ENCODE measurements around the gene TCF4.

Gene TCF4

GRCh38 chr18:55346961-55347740, 240.8 kb downstream of the TCF4 start:
- DNase-seq (ENCODE audit: low spot score), result no peak

DNA sequence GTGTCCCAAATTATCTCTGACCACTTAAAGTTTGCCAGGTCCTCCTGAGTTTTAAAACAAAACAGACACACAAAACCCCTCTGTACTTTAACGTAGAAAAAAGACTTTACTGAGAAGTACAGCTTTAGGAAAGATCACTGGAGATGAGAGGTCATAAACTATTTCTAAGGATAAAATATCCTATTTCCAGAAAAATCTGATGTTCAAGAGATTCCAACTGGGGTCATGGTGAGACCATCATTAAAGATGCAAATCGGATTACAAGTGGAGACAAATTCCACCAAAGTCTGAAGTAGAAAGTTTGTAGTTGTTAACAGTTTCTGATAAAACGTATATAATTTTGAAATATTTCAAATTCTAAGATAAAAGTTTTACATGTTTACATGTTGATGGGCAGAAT, 241.6 kb downstream of the TCF4 start:
- no peak for DNase-seq (ENCODE audit: low spot score)

- no peak for DNase-seq (ENCODE audit: low spot score)
Measured at GRCh38 chr18:55345103-55345950, 242.7 kb downstream of the TCF4 start.

- no peak for DNase-seq (ENCODE audit: low spot score)
Measured at GRCh38 chr18:55343396-55344073, 244.5 kb downstream of the TCF4 start.

- no peak for DNase-seq (ENCODE audit: low spot score)
Measured at GRCh38 chr18:55340998-55341397, 247.0 kb downstream of the TCF4 start.

GRCh38 chr18:55339990-55340389, 248.0 kb downstream of the TCF4 start:
- no peak for DNase-seq (ENCODE audit: low spot score)

DNA sequence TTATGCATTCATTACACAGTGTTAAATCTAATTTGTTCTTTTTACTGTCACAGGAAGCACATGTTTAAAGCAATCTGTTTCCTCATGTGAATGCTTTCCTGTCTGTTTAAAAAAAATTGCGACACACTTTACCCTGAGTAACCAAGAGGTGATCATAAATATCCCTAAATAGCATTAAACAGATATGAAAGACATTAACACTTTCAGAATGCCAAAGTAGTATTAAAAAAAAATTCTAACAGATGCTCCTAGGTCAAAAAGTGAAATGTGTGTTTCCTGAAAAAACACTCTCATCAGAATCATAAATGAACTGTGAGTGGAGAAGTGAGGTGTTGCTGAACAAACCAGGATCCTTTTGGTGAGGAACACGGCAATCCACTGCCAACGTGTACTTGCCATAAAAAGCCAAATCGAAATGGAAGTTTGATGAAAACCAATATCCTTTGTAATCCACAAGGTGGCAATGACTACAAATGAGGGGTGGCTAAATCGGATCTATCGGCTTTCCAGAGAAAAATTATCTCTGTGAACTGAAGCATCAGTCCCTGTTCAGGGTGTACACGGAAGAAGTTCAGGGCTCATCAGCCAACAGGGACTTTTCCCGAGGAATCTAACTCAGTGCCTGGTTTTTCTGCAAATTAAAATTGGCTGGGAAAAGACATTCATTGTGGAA, 248.9 kb downstream of the TCF4 start:
- DNase-seq (ENCODE audit: low spot score), result no peak

- DNase-seq (ENCODE audit: low spot score), result no peak
Measured at GRCh38 chr18:55337908-55338521, 250.0 kb downstream of the TCF4 start.

GRCh38 chr18:55337138-55337537, 250.9 kb downstream of the TCF4 start:
- DNase-seq (ENCODE audit: low spot score), result no peak

- DNase-seq (ENCODE audit: low spot score), result no peak
Measured at GRCh38 chr18:55336438-55337100, 251.4 kb downstream of the TCF4 start.

DNA sequence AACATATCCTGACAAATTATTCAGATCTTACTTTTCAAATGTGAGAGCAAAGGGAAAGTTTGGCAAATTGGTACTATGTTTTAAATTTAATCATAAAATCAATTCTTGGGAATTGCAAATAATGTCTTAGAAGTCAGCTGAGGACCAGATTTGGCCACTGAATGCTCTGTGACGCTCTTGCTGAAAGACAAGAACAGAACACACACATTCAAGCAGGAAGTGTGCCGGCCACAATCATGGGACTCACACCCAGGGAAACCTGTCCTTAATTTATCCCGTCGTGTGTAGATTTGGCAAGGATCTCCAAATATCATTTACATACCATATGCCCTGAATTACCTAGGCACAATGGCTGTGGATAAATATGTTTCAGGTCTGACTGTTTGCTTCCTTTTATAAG, 253.1 kb downstream of the TCF4 start:
- no peak for DNase-seq (ENCODE audit: low spot score)

DNA sequence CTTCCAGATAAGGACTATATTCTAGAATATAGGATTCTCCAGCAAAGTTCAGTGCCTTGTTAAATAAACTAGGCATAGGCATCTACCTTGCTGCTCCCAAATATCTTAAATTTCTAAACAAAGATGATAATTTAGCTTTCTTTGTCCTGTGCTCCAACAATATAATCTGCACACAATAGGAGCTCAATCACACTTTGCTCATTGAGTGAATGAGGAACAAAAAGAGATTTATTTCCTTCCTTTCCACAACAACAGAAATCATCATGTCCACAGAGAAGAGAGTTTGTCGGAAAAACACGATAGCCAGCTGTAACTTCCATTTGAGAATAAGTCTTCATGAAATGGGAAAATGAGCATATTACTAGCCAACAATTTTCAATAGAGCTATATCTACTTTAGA, 256.7 kb downstream of the TCF4 start:
- no peak for DNase-seq (ENCODE audit: low spot score)

DNA sequence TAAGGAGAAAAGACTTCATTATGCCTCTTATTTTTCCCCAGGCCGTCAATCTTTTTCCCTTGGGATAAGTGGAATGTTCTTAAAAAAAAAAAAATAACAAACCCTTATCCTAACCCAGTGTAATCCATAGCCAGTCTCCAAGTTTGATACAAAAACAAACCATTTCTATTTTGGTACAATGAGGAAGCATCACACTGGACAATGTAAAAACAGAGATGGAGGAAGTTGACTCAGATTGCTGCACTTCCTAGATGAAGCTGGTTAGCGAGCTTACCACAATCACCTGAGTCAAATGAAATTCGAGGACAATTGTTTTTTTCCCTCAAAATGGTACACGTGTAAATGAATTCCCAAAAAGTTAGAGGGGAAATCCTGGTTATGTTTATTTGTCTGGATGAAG, 259.7 kb downstream of the TCF4 start:
- no peak for DNase-seq (ENCODE audit: low spot score)

DNA sequence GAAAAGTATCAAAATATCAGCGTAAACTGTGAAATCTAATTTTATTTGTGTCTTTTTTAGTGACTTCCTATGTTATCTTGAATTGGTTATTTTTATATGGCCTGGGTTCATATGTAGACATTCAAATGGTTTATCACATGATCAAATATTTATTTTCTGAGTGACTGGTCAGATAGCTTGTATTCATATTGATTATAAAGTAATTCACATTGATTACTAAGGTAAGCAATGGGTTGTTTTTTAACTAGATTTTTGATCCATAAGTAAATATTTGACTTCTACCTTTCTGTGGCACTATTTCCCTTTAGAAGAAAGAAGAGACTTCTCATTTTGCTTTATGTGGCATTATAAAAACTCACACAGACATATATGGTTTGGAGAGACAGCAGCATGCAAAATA, 260.5 kb downstream of the TCF4 start:
- DNase-seq (ENCODE audit: low spot score), result no peak

GRCh38 chr18:55326134-55326533, 261.9 kb downstream of the TCF4 start:
- DNase-seq (ENCODE audit: low spot score), result no peak

GRCh38 chr18:55324166-55324565, 263.8 kb downstream of the TCF4 start:
- DNase-seq (ENCODE audit: low spot score), result no peak

GRCh38 chr18:55323051-55323994, 264.7 kb downstream of the TCF4 start:
- no peak for DNase-seq (ENCODE audit: low spot score)

DNA sequence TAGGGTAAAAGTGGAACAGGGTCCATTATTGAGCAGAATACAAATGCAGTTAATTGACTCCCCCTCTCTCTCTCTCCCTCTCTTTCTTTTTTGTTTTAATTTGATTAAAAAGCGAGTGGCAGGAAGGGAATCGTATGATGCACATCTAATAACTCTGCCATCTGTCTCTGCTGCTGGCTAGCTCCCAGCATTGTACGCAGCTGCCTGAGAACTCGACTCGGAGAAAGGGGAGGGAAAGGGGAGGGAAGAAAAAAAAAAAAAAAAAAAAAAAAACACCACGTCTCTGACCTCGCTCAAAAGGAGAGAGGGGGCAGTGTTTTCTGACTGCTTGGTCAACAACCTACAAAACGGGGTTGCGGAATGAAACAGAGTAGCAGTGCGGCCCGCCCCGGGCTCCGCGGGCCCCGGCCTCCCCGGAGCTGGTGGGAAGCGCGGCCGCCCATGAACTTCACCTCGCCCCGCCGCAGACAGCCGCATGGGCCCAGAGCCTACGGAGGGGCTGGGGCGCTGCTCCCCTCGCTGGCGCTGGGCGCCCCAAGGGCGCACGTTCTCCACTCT, 265.7 kb downstream of the TCF4 start:
- DNase-seq (ENCODE audit: low spot score), result peak; percentile 12

DNA sequence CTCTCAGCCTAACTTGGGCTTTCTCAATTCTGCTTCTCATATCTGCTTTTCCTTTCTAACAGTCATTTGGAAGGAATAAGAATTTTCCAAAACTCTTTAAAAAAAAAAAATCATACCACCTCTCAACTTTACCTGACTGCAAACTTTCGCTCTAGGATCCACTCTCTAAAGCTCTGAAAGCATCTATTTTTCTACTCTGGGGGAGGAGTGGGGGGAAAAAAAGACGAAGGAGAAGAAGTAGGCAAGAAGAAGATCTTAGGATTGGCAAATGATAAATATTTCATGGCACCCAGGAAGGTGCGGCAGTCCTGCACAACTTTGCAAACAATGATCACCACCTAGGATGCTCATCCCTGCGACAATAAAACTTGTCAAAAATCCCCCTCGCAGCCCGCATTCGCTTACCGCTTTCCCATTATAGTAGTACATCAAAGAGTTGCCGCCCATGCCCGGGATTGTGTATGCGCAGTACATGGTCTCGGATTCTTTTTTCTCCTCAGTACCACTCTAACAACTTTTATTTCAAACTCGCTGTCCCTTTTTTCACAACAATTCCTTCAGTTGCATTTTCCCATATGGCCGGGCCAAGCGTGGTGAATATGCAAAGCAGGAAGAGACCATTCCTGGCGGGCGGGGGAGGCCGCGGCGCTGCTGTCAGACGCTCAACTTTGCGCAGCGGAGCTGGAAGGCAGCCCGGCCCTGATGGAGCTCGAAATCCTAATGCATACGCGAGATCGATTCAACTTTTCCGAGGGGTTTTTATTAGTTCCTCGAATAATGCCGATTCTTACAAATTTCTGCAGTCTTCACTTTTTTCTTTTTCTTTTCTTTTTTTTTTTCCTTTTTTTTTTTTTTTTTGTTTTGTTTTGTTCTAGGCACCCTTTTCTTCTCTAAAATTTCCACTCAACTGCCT, 266.5 kb downstream of the TCF4 start:
- peak; percentile 15 for DNase-seq (ENCODE audit: low spot score)
